Vagina (tissue), 2 donors: ENCODE data around the gene VWA3B. TPM values are rescaled to one million over a fixed set of nuclear protein-coding genes. Genes with fewer than 3 reads are reported as not detected.
"Not testable (repeated sequence)": the region's sequence is repeated elsewhere in the genome, so short reads cannot be mapped to it uniquely, and the experiment has no call there.

Source experiments
- DNase-seq, 2 donors: peaks; one replicate each; pipeline ENCODE4 v3.0.0-alpha.2; 2017; ENCODE audit errors: extremely low spot score in 2 of 2
- H3K27ac ChIP-seq: fragments of 200-600 bp; sonication (generic); one replicate; pipeline ENCODE4 v1.5.1; 2019
- H3K27me3 ChIP-seq: fragments of 200-600 bp; sonication (generic); one replicate; pipeline ENCODE4 v1.5.1; 2019
- H3K36me3 ChIP-seq, 2 donors: fragments of 200-600 bp; sonication (generic); one replicate each; pipeline ENCODE4 v1.5.1; 2017 to 2019
- H3K4me1 ChIP-seq: fragments of 200-600 bp; sonication (generic); one replicate; pipeline ENCODE4 v1.5.1; 2019
- H3K4me3 ChIP-seq, 2 donors: fragments of 200-600 bp; sonication (generic); 1 replicate in 1 of 2; 2 replicates in 1 of 2; pipeline ENCODE4 v1.5.1; 2016 to 2019
- H3K9me3 ChIP-seq: fragments of 200-600 bp; sonication (generic); one replicate; pipeline ENCODE4 v1.5.1; 2019
- CTCF ChIP-seq, 3 experiments: fragments of 450-650 bp in 2 of 3; fragments of 200-600 bp in 1 of 3; sonication (generic) in 1 of 3; IDR thresholded peaks; one replicate each; pipeline ENCODE4 v1.5.1; 2017 to 2019; ENCODE audit warnings: antibody characterized with exemption in 3 of 3, mild to moderate bottlenecking in 2 of 3, moderate library complexity in 2 of 3
- POLR2A ChIP-seq, 2 donors: fragments of 450-650 bp; IDR thresholded peaks; one replicate each; pipeline ENCODE4 v1.6.1; 2017; ENCODE audit warnings: antibody characterized with exemption in 2 of 2, mild to moderate bottlenecking in 2 of 2, moderate library complexity in 2 of 2
- POLR2AphosphoS5 ChIP-seq, 2 donors: sonication (generic); formaldehyde crosslinking; IDR thresholded peaks; one replicate each; pipeline ENCODE4 v1.9.0; 2017; ENCODE audit warnings: antibody characterized with exemption in 2 of 2, mild to moderate bottlenecking in 2 of 2, low read depth in 1 of 2; ENCODE audit not compliant: insufficient read depth in 1 of 2
- intact Hi-C: fragments of 100-400 bp; cut with DNase I; formaldehyde crosslinking; loops from one replicate; pipeline ENCODE4 v1.15.1; 2023
- total RNA-seq: library from RNA; depleted of rRNA; stranded (reverse); fragments of >200 nt; gene quantifications from one replicate; pipeline ENCODE4 v1.2.3, GENCODE V29; 2016

The VWA3B gene
- total RNA-seq, 1 donor from 2014 or later: not detected

DNA sequence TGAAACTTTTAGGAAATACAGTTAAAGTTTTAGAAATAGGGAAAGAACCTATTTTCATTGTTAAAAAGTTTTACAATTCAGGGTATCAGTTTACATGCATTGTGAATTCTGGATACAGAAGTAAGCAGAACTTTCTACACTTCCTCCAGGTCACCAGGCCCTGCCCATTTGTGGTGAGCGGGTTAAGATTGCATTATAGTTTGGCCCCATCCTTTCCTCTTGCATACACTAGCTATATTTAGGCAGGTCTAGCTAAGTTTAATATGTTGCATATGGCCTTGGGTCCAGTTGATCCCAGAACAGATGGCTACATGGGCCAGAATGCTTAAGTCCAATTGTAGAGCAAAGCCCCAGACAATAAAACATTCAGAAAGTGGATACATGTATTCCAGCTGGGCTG is 4.8 kb downstream of the VWA3B start:
- TF ChIP-seq CTCF (IDR thresholded peaks at IDR 0.05) (no peak), POLR2A (IDR thresholded peaks at IDR 0.05) (no peak), POLR2AphosphoS5 (IDR thresholded peaks at IDR 0.05; ENCODE audit: insufficient read depth in 1 of 2, low read depth in 1 of 2) (no peak)
- Histone ChIP-seq H3K4me1 (peaks cover 10% of the 10 kb centered on the region), H3K9me3 (peaks cover 6% of the 10 kb centered on the region), H3K4me3 (no peak overlapping the region), H3K27ac (no peak overlapping the region), H3K36me3 (no peaks in the 10 kb centered on the region), H3K27me3 (no peaks in the 10 kb centered on the region)
- intact Hi-C loops: no loop called here
- no peak for DNase-seq

GRCh38 chr2:98093146-98093545 is 6.2 kb downstream of the VWA3B start:
- Histone ChIP-seq H3K9me3 (peaks cover 6% of the 10 kb centered on the region), H3K36me3 (no peaks in the 10 kb centered on the region), H3K4me1 (no peaks in the 10 kb centered on the region), H3K4me3 (no peak overlapping the region), H3K27me3 (no peaks in the 10 kb centered on the region), H3K27ac (no peak overlapping the region)
- DNase-seq: no peak
- intact Hi-C loops: no loop called here
- TF ChIP-seq CTCF (IDR thresholded peaks at IDR 0.05) (no peak), POLR2AphosphoS5 (IDR thresholded peaks at IDR 0.05; ENCODE audit: insufficient read depth in 1 of 2, low read depth in 1 of 2) (no peak), POLR2A (IDR thresholded peaks at IDR 0.05) (no peak)

DNA sequence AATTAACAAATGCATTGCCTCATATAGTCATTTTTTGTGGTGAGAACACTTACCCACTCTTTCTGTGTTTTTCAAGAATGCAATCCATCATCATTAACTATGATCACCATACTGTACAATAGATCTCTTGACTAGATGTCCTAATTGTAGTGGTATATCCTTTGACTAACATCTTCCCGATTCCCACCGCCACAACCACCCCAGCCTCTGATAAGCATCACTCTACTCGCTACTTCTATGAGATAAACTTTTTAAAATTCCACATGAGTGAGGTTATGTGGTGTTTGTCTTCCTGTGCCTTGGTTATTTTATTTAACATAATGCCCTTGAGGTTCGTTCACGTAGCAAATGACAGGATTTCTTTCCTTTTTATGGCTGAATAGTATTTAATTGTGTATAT is 6.6 kb downstream of the VWA3B start:
- Histone ChIP-seq H3K4me1 (no peaks in the 10 kb centered on the region), H3K4me3 (no peak overlapping the region), H3K36me3 (no peaks in the 10 kb centered on the region), H3K27me3 (no peaks in the 10 kb centered on the region), H3K27ac (no peak overlapping the region), H3K9me3 (peaks cover 6% of the 10 kb centered on the region)
- no peak for TF ChIP-seq CTCF (IDR thresholded peaks at IDR 0.05)
- no peak for TF ChIP-seq POLR2AphosphoS5 (IDR thresholded peaks at IDR 0.05; ENCODE audit: insufficient read depth in 1 of 2, low read depth in 1 of 2)
- intact Hi-C loops: no loop called here
- no peak for DNase-seq

GRCh38 chr2:98099939-98100743 is 13.2 kb downstream of the VWA3B start:
- Histone ChIP-seq H3K36me3 (no peaks in the 10 kb centered on the region), H3K4me1 (no peaks in the 10 kb centered on the region), H3K27ac (no peak overlapping the region), H3K9me3 (peaks cover 3% of the 10 kb centered on the region), H3K27me3 (no peaks in the 10 kb centered on the region), H3K4me3 (no peak overlapping the region)
- TF ChIP-seq POLR2AphosphoS5 (IDR thresholded peaks at IDR 0.05; ENCODE audit: insufficient read depth in 1 of 2, low read depth in 1 of 2) (no peak), CTCF (IDR thresholded peaks at IDR 0.05) (no peak)
- DNase-seq: no peak
- intact Hi-C loops: no loop called here

DNA sequence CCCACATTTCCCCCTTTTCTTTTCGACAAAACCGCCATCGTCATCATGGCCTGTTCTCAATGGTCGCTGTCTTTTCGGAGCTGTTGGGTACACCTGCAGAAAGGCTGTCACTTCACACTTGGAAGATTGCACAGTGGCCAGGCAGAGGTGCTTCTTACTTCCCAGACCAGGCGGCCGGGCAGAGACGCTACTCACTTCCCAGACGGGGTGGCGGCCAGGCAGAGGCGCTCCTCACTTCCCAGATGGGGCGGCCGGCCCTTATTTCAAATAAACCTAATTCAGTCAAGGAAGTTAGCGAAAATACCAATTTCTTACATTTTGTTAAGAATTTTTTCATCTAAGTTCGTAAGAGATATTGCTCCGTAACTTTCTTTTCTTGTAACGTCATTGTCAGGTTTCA is 15.3 kb downstream of the VWA3B start:
- H3K27ac ChIP-seq, H3K27me3 ChIP-seq, H3K4me3 ChIP-seq, DNase-seq, H3K9me3 ChIP-seq, H3K4me1 ChIP-seq, intact Hi-C loops, H3K36me3 ChIP-seq: not testable (repeated sequence)
